Measurements from ENCODE around the gene DRAM2.

DNA sequence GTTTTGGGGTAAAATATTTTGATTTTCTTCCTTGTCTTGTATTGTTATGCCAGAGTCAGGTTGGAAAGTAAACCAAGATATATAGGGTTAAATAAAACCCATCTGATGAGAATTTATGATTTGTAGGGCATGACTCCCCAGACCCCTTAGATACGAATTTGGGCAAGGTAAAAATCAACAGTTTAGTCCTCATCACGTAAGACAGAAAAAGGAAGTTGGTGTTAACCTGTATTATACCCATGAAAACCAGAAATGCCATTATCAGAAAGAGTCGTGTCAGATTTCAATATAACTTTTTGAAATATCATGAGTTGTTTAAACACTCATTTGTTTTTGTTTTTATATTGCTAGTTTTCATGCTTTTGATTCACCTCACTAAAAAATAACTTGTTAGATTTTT is 11.9 kb upstream of the DRAM2 start:
- no peak for TF ChIP-seq CTCF (conservative IDR thresholded peaks at IDR 0.05; ENCODE audit: low read depth, low read length)
- no peak for TF ChIP-seq FOS (IDR thresholded peaks at IDR 0.05; ENCODE audit: low read depth, low read length)
- no peak for TF ChIP-seq MAZ (IDR thresholded peaks at IDR 0.05; ENCODE audit: borderline replicate concordance, low read depth, low read length)
